Non-pigmented ciliary epithelial cell (primary cell): ENCODE data around the gene CD109.
"Not testable (repeated sequence)": the region's sequence is repeated elsewhere in the genome, so short reads cannot be mapped to it uniquely, and the experiment has no call there.

ENCODE experiments used
- DNase-seq: peaks from one replicate; pipeline ENCODE4 v3.0.0-alpha.2; 2010; ENCODE audit warnings: low read depth

Gene CD109

GRCh38 chr6:73695619-73696421 lies at the start of gene CD109:
Gene CD109, plus strand, starts transcription at chr6:73696203. Its CDS starts 13 bp downstream, at chr6:73696216.
- DNase-seq: peak; percentile 46

GRCh38 chr6:73648166-73648565 lies 47.8 kb upstream of the CD109 start:
- no peak for DNase-seq

- no peak for DNase-seq
Observed at GRCh38 chr6:73649783-73650182, 46.2 kb upstream of the CD109 start.

- no peak for DNase-seq
Observed at GRCh38 chr6:73652637-73653570, 43.1 kb upstream of the CD109 start.

- peak; percentile 52 for DNase-seq
Observed at GRCh38 chr6:73653571-73654424, 42.2 kb upstream of the CD109 start, which contains the start of gene SLC17A5. Gene SLC17A5, minus strand, starts transcription at chr6:73653992. Its CDS starts 106 bp downstream, at chr6:73653886.

- no peak for DNase-seq
Observed at GRCh38 chr6:73655341-73655917, 40.6 kb upstream of the CD109 start.

- no peak for DNase-seq
Observed at GRCh38 chr6:73656531-73657145, 39.4 kb upstream of the CD109 start.

GRCh38 chr6:73657201-73657600 lies 38.8 kb upstream of the CD109 start:
- DNase-seq: no peak

- DNase-seq: no peak
Observed at GRCh38 chr6:73664701-73665100, 31.3 kb upstream of the CD109 start.

- DNase-seq: no peak
Observed at GRCh38 chr6:73665686-73666319, 30.2 kb upstream of the CD109 start.

- DNase-seq: no peak
Observed at GRCh38 chr6:73666393-73666792, 29.6 kb upstream of the CD109 start.

- no peak for DNase-seq
Observed at GRCh38 chr6:73667798-73668197, 28.2 kb upstream of the CD109 start.

- DNase-seq: no peak
Observed at GRCh38 chr6:73669005-73669404, 27.0 kb upstream of the CD109 start.

- no peak for DNase-seq
Observed at GRCh38 chr6:73671911-73672685, 23.9 kb upstream of the CD109 start.

- DNase-seq: no peak
Observed at GRCh38 chr6:73675466-73676098, 20.4 kb upstream of the CD109 start.

GRCh38 chr6:73679009-73679408 lies 17.0 kb upstream of the CD109 start:
- DNase-seq: no peak

- DNase-seq: not testable (repeated sequence)
Observed at GRCh38 chr6:73679846-73680245, 16.2 kb upstream of the CD109 start.

GRCh38 chr6:73680289-73680918 lies 15.6 kb upstream of the CD109 start:
- DNase-seq: no peak

- not testable (repeated sequence) for DNase-seq
Observed at GRCh38 chr6:73683574-73683973, 12.4 kb upstream of the CD109 start.
